NCI-H2171 (cell line): Measurements from ENCODE around the gene COMMD10.

Source experiments
- DNase-seq: peaks from one replicate; lab custom pipeline; 2025; lab: John Stamatoyannopoulos, UW

COMMD10 gene

GRCh38 chr5:116225281-116225922 lies 140.6 kb downstream of the COMMD10 start:
- DNase-seq: no peak

- no peak for DNase-seq
Observed at GRCh38 chr5:116229131-116229689, 144.4 kb downstream of the COMMD10 start.

- DNase-seq: no peak
Observed at GRCh38 chr5:116231288-116231687, 146.5 kb downstream of the COMMD10 start.

- DNase-seq: no peak
Observed at GRCh38 chr5:116234681-116235080, 149.9 kb downstream of the COMMD10 start.

GRCh38 chr5:116237917-116238500 lies 153.2 kb downstream of the COMMD10 start:
- no peak for DNase-seq

GRCh38 chr5:116242343-116242742 lies 157.5 kb downstream of the COMMD10 start:
- DNase-seq: no peak

- DNase-seq: no peak
Observed at GRCh38 chr5:116248432-116248831, 163.6 kb downstream of the COMMD10 start.

GRCh38 chr5:116249648-116250047 lies 164.8 kb downstream of the COMMD10 start:
- DNase-seq: no peak

- no peak for DNase-seq
Observed at GRCh38 chr5:116256717-116257116, 171.9 kb downstream of the COMMD10 start.

- no peak for DNase-seq
Observed at GRCh38 chr5:116265471-116265870, 180.6 kb downstream of the COMMD10 start.

- DNase-seq: no peak
Observed at GRCh38 chr5:116271446-116272025, 186.7 kb downstream of the COMMD10 start.

GRCh38 chr5:116272281-116272941 lies 187.6 kb downstream of the COMMD10 start:
- DNase-seq: no peak

GRCh38 chr5:116273448-116274242 lies 188.8 kb downstream of the COMMD10 start:
- no peak for DNase-seq

GRCh38 chr5:116274251-116274650 lies 189.4 kb downstream of the COMMD10 start:
- DNase-seq: no peak

GRCh38 chr5:116275282-116275681 lies 190.5 kb downstream of the COMMD10 start:
- DNase-seq: no peak

- DNase-seq: no peak
Observed at GRCh38 chr5:116276952-116277351, 192.1 kb downstream of the COMMD10 start.

GRCh38 chr5:116280149-116280803 lies 195.5 kb downstream of the COMMD10 start:
- DNase-seq: no peak

GRCh38 chr5:116281309-116281708 lies 196.5 kb downstream of the COMMD10 start:
- no peak for DNase-seq

- DNase-seq: no peak
Observed at GRCh38 chr5:116288524-116288923, 203.7 kb downstream of the COMMD10 start.

- no peak for DNase-seq
Observed at GRCh38 chr5:116289276-116289675, 204.5 kb downstream of the COMMD10 start.

GRCh38 chr5:116291271-116291670 lies 206.4 kb downstream of the COMMD10 start:
- DNase-seq: no peak
